GM21367 (cell line): Measurements from ENCODE around the gene FAM193A.
"Not testable (repeated sequence)": the region's sequence is repeated elsewhere in the genome, so short reads cannot be mapped to it uniquely, and the experiment has no call there.

Experiments used
- ATAC-seq: cut with Tn5 transposase; IDR thresholded peaks from one replicate; pipeline ENCODE4 v1.9.1; 2021; ENCODE audit not compliant: unreplicated experiment

FAM193A gene

DNA sequence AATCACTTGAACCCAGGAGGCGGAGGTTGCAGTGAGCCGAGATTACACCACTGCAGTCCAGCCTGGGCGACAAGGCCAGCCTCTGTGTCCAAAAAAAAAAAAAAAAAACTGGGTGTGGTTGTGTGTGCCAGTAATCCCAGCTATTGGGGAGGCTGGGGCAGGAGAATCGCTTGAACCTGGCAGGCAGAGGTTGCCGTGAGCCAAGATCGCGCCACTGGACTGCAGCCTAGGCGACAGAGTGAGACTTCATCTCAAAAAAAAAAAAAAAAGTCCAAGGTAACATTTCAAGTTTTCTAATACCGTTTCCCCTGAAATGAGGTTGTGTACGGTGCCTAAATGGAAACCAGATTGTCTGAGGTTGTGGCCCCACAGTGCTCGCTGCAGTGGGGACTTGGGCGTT, 35.6 kb downstream of the FAM193A start:
- ATAC-seq = no peak

DNA sequence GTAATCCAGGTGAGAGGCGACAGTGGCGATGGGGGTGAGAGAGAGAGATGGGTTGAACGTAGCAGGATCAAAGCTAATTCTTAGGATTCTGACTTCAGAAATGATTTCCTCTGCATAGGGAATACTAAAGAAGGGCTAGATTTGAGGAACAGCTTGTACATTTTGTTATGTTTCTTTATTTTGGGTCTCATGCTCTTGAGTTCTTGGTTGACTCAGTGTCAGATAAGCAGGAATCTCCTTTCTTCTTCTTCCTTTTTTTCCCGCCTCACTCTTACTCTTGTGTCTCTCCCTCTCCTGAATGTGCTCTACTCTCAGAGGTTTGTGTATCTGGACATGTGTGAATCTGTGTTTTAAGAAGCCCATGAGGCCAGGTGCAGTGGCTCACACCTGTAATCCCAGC, 36.4 kb downstream of the FAM193A start:
- no peak for ATAC-seq

DNA sequence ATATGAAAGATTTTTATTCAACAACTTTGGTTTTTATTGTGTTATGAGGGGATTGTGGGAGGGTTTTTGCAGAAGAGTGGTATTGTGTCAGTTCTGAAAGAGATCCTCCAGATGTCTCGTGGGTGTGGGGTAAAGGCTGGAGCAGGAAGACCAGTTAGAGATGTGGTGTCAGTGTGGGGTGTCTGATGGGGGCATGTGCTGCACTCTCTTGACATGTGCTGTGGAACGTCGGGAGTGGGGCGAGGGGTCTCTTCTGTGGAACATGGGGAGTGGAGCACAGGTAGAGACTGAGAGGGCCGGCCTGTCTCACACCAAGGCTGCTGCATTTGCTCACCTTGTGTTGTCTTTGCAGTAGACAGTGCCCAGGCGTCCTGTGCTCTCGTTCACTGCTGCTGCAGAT, 37.6 kb downstream of the FAM193A start:
- ATAC-seq = no peak

DNA sequence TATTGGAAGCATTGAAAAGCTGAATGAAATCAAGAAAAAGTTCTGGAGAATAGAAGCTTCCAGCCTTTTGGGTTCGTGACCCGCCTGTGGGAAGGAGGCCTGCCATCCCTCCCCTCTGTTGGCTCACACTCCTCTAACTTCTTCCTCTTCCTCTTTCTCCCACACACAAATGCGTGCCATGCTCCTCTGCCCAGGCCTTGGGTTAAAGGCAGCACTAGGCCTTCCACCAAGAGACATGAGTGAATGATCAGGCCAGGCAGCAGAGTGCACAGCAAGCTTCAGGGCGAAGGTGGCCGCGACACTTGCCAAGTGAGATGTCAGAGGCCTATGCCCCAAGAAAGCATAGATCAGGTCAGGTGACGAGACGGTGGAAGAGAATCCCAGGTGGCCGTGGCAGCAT, 38.4 kb downstream of the FAM193A start:
- no peak for ATAC-seq

DNA sequence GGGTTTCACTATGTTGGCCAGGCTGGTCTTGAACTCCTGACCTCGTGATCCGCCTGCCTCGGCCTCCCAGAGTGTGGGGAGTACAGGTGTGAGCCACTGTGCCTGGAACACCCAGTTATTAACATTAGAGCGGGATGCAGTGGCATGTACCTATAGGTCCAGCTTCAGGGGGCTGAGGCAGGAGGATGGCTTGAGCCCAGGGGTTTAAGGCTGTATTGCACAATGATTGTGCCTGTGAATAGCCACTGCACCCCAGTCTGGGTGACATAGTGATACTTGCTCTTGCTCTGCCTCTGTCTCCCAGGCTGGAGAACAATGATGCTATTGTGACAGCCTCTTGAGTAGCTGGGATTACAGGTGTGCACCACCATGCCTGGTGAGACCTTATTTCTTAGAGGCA, 39.8 kb downstream of the FAM193A start:
- ATAC-seq = no peak

DNA sequence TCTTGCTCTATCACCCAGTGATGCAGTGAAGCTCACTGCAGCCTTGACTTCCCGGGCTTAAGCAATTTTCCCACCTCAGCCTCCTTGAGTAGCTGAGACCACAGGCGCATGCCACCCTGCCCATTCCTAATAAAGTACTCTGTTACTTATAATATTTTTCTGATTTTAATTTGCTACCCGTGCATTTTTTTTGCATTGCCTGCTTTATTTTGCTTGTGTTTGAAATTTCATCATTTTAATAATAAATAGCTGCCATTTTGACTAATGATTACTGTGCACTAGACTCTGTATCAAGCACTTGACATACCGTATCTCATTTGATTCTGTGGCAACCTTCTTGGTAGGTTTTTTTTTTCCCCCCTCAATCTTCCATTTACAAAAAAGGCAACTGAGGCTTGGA, 41.7 kb downstream of the FAM193A start:
- ATAC-seq = no peak

DNA sequence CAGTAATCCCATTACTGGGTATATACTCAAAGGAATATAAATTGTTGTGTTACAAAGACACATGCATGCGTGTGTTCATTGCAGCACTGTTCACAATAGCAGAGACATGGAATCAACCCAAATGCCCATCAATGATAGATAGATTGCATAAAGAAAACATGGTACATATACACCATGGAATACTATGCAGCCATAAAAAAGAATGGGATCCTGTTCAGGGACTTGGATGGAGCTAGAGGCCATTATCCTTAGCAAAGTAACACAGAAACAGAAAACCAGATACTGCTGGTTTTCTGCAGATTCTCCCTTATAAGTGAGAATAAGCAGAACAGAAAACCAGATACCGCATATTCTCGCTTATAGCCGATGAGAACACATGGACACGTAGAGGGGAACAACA, 43.5 kb downstream of the FAM193A start:
- no peak for ATAC-seq

DNA sequence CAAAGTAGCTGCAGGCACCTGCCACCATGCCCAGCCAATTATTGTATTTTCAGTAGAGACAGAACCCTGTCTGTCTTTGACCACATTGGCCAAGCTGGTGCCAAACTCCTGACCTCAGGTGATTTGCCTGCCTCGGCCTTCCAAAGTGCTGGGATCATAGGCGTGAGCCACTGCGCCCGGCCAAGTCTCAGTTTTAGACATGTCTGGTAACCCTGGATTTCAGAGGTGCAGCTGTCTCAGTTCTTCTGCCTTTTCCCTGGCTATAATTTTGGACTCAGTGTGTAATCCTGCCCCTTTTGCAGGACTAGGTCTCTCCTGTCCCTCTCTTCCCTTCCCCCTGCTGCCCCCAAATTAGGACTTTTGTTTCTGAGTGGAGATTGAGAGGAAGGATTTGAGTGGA, 46.6 kb downstream of the FAM193A start:
- no peak for ATAC-seq

DNA sequence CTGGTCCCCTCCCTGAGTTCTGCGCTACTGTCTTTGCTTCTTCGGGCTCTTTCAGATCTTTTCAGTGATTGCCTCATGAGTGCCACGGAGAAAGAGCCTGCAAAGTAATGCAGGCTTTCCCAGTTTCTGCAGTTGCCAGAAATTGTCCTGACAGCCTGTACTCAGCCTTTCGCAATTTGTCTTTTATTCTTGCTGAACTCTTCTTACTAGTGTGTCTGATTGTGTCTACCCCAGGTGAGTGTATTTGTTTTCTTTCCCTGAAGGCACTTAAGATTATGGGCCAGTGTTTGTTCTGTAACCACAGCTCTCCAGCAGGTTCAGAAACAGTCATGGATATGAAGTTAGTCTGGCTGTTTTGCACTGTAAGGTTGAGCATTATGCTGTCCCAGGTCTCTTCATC, 47.1 kb downstream of the FAM193A start:
- no peak for ATAC-seq

DNA sequence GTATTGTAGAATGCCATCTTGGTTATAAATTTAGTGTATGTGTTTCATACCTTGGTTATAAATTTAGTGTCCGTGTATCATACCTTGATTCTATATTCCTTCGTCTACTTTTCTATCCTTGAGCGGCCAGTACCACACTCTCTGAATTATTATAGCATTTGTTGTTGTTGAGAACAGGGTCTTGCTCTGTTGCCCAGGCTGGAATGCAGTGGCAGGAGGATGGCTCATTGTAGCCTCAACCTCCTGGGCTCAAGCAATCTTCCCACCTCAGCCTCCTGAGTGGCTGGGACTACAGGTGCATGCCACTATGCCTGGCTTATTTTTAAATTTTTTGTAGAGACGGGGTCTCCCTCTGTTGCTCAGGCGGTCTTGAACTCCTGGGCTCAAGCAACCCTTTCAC, 50.1 kb downstream of the FAM193A start:
- no peak for ATAC-seq

DNA sequence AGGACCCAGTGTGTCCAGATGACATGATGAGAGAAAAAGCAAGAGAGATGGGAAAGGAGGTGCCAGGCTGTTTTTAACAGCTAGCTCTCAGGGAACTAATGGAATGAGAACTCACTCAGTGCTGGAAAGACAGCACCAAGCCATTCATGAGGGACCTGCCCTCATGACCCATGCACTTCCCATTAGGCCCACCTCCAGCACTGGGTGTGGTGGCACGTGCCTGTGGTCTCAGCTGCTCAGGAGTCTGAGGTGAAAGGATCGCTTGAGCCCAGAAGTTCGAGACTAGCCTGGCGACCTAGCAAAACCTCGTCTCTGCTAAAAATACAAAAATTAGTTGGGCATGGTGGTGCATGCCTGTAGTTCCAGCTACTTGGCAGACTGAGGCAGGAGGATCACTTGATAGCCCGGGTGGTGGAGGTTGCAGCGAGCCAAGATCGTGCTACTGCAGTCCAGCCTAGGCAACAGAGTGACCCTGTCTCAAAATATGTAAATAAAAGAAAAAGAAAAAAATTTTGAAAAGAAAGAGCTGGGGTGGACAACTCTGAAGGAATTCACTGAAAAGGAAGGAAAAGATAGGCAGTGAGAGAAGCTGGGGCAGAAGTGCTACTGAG, 50.9 kb downstream of the FAM193A start:
- ATAC-seq = no peak

DNA sequence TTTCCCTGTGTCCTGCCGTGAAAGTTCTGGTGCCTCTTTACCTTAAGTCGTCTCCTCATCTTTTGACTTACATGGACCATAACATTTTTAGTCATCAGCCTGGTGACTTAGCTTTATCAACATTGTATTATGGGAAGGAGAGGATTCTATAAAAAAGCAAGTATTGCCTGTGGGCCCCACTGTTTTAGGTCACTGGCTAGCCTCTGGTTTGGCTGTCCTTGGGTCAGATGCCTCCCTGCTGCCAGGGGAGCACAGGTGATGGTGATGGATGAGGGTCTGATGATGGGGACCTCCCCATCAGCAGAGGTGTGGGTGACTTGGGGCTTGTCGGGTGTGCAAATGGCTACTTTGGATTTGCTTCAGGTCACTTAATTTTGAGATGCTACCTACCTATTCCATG, 51.8 kb downstream of the FAM193A start:
- no peak for ATAC-seq

DNA sequence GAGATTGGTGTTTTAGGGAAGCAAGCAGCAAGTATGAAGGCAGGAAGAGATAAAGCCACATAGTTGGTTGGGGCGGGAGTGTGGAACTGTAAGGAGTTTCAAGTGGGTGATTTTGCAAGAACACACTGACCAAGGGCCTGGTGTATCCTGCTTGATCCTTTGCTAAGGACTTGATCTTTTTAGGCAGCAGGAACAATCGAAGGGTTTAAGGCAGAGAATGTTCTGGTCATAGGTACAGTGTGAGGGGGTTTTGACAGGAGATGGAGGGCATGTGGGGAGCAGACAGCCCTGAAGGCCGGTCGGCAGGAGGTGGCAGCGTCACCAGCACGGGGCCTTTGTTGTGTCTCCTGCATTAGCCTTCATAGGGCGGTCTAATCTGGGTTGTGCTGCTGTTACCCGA, 54.7 kb downstream of the FAM193A start:
- ATAC-seq = no peak

DNA sequence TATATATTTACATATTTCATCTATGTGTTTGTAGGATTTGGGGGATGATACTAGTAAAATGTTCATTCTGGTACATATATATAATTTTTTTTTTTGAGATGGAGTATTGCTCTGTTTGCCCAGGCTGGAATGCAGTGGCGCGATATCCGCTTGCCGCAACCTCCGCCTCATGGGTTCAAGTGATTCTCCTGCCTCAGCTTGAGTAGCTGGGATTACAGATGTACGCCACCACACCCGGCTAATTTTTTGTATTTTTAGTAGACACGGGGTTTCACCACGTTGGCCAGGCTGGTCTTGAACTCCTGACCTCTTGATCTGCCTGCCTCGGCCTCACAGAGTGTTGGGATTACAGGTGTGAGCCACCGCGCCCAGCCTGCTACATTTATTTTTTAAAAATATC, 55.6 kb downstream of the FAM193A start:
- not testable (repeated sequence) for ATAC-seq

DNA sequence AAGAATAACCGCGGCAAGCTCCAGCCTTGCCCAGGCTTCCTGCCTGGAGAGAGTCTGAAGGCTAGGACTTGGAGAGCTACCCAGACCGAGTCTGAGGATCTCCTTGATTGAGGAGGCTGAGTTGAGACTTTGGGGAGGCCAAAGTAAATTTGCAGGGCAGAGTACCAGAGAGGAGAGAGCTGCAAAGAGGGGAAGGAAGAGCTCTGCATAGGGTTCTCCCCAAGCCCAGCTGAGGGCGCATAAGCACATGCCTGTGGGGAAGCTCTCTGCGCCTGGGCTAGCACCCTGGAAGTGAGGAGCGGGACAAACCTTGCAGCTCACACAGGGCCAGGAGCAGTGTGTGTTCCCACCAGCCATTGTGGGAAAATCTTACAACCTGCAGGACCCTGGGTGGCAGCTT, 56.1 kb downstream of the FAM193A start:
- no peak for ATAC-seq

DNA sequence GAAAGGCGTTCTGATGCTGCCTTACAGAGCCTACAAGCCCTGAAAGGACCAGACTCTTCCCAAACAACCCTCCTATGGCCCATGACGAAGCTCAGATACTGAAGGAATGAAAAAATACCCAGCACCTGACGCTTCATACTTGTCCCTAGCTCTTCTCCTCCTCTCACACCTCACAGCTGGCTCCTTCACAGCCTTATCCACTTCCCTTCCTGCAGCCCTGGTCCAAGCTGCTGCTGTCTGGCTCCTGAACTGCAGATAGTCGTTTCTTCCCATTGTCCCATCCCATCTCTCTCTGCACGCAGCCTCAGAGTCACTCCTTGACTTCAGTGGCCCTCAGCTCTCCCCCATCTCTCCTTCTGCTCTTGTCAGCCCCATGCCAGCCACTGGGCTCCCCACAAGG, 56.6 kb downstream of the FAM193A start:
- ATAC-seq = no peak

DNA sequence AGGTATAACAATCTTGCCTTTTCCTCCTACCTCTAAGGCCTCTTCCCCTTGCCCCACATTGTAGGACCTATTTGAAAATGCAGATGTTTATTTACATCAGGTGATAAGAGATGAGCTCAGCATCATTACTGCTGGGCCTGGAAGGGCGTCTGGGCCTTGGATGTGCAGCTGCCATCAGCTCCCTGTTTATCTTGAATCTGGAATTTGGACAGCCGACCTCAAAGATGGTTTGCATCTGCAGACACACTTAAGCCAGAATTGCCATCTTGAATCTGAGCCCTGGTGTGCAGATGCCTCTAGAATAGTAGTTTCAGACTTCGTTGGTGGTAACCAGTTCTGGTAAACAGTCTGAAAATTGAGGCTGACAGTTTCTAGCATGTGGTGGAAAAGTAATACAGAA, 59.0 kb downstream of the FAM193A start:
- ATAC-seq = no peak

DNA sequence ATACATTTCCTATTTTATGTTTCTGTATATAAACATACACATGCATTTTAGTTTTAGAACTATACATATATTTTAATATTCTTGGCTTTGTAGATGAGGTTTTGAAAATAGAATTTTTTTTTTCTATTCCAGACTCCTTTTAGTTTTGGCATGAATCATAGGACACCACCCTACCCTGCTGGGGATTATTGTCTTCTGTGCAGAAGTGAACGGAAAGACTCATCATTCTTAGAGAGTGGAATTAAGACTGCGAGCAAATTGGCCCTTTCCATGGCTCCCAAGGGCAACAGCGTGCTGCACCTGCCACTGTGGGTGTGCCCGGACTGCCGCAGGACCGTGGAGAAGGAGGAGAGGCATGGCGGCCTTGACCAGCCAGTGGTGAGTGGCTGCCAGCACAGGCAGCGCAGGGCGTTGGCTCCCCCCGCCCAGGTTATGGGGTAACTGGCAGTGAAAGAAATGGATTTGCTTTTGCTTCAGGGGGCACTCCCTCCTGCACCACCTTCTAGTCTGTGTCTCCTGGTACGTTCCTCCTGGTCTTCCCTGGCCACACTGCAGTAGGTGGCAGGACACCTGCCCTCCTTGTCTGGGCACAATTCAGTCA, 59.6 kb downstream of the FAM193A start:
- no peak for ATAC-seq

DNA sequence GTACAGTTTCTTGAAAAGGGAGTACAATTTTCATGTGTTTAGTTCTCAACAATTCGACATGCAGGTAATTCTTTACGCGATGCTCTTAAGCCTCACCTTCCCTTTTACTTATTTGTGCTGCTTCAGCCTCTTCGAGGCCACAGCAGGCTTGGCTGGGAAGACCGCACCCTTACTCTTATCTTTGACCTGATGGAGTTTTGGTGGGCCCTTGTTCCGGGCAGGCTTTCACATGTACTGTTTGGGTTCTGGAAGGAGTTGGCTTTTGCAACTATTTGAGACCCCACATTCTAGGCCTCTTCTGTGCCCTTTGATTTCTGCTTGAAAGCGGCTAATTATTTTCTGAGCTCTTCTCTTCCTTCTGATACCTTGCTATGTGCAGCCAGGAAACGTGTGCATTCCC, 60.2 kb downstream of the FAM193A start:
- ATAC-seq = no peak

DNA sequence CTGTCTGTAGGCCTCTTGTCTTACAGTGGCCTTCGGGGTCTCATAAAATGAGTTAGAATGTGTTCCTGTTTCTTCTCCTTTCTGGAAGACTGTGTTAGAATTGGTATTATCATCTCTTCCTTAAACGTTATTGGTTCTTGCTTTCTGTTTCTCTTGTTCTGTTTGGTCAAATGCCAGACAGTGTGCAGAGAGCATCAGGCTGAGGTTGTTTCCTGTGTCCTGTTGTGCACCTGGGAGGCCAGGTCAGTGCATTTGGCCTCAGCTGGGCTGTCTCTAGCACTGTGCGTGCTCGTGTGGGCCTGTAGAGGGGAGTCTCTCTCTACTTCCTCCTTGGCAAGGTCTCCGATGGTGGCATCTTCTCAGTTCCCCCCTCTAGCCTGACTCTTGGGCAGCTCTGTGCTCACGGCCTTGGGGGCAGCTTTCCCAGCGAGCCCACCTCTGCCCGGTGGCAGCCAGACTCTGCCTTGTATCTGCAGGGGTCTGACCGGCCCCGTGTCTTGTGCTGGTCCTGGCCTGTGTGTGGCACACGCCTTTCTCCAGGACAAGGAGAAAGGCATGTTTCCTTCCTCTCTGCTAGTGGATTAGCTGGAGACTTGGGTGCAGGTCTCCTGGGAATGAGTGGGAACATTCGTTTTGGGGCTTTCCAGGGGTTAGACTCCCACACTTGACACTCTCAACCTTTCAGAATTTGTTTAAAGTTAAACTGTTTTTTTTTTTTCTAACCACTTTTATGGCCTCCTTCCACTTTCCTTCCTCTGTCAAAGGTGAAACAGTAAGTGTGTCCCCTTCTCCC, 62.3 kb downstream of the FAM193A start:
- ATAC-seq = peak; percentile 66

DNA sequence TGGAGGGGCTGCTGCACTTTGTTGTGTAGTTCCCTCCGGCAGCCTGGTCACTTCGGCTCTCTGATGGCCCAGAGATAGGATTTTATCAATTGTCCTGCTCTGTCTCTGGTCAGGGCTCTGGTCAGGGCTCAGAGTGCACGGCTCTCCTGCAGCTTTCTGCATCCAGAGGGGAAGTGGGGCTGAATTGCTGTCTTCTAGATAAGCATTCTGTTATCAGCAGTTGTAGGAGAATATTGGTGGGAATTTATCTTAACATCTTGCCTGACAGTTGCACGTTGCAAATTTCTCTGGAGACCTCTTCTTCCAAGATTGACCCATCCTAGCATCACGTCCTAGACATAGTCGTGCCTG, 62.8 kb downstream of the FAM193A start:
- ATAC-seq = no peak

DNA sequence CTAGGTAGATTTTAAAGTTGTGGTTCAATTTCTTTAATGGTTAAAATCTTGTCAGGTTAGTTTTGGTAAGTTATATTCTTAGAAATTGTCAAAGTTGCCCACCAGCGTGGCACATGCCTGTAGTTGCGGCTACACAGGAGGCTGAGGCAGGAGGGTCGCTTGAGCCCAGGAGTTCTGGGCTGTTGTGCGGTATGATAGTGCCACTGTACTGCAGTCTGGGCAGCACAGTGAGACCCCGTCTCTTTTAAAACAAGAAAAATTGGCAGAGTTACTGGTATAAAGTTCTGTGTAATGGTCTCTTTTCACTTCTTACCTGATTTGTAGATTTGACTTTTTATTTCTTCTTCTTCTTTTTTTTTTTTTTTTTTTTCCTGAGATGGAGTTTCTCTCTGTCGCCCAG, 64.4 kb downstream of the FAM193A start:
- ATAC-seq = no peak

DNA sequence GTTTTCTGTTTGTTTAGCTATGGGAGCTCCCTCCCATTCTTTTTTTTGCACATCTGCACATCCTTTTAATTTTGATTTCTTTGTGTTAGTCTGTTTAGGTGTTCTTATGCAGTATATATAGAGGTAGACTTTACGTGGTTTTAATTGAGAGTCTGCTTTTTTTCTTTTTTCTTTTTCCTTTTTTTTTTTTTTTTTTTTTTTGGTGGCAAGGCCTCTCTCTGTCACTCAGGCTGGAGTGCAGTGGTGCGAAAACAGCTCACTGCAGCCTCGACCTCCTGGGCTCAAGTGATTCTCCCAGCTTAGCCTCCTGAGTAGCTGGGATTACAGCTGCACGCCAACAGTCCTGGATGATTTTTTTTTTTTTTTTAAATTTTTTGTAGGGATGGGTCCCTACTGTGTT, 68.2 kb downstream of the FAM193A start:
- no peak for ATAC-seq
